Karpas-422 (cell line): Measurements from ENCODE around the gene OSGIN1. TPM values are rescaled to one million over a fixed set of nuclear protein-coding genes. Genes with fewer than 3 reads are reported as not detected.
"Not testable (repeated sequence)": the region's sequence is repeated elsewhere in the genome, so short reads cannot be mapped to it uniquely, and the experiment has no call there.

Experiments used
- DNase-seq: peaks from one replicate; pipeline ENCODE4 v3.0.0-alpha.2; 2015
- H2AFZ ChIP-seq: fragments of 200-600 bp; sonication (generic); 2 replicates; pipeline ENCODE4 v1.6.1; 2014; ENCODE audit warnings: antibody characterized with exemption, low read length, mixed read lengths
- H3K27ac ChIP-seq: fragments of 200-600 bp; sonication (generic); 2 replicates; pipeline ENCODE4 v1.5.1; 2014; ENCODE audit warnings: mild to moderate bottlenecking, low read length, moderate library complexity
- H3K27me3 ChIP-seq: fragments of 200-600 bp; sonication (generic); 2 replicates; pipeline ENCODE4 v1.6.1; 2014; ENCODE audit warnings: low read length, mixed read lengths
- H3K36me3 ChIP-seq: fragments of 200-600 bp; sonication (generic); 2 replicates; pipeline ENCODE4 v1.6.1; 2014; ENCODE audit warnings: low read length, mixed read lengths; ENCODE audit not compliant: insufficient read depth
- H3K4me1 ChIP-seq: fragments of 200-600 bp; sonication (generic); 2 replicates; pipeline ENCODE4 v1.6.1; 2014; ENCODE audit warnings: mild to moderate bottlenecking, low read length, mixed read lengths
- H3K4me2 ChIP-seq: fragments of 200-600 bp; sonication (generic); 2 replicates; pipeline ENCODE4 v1.6.1; 2014; ENCODE audit warnings: low read length, low read depth, mild to moderate bottlenecking; ENCODE audit not compliant: poor library complexity, severe bottlenecking
- H3K4me3 ChIP-seq: fragments of 200-600 bp; sonication (generic); 2 replicates; pipeline ENCODE4 v1.5.1; 2014; ENCODE audit warnings: mild to moderate bottlenecking, antibody characterized with exemption, low read length, mixed read lengths
- H3K79me2 ChIP-seq: fragments of 200-600 bp; sonication (generic); 2 replicates; pipeline ENCODE4 v1.6.1; 2014; ENCODE audit warnings: mild to moderate bottlenecking, low read length, mixed read lengths
- H3K9ac ChIP-seq: fragments of 200-600 bp; sonication (generic); 2 replicates; pipeline ENCODE4 v1.6.0; 2014; ENCODE audit warnings: low read length
- H3K9me2 ChIP-seq: fragments of 200-600 bp; sonication (generic), shearing (Covaris generic); replicated peaks from 2 replicates; pipeline ENCODE4 v1.6.0; 2014; ENCODE audit warnings: mild to moderate bottlenecking, low read length, moderate library complexity; ENCODE audit not compliant: insufficient read depth
- H3K9me3 ChIP-seq: fragments of 300-700, 200-600 bp; sonication (generic); 2 replicates; pipeline ENCODE4 v1.6.1; 2014; ENCODE audit warnings: low read length, mixed read lengths
- H4K20me1 ChIP-seq: fragments of 200-600 bp; sonication (generic); 2 replicates; pipeline ENCODE4 v1.6.1; 2014; ENCODE audit warnings: mild to moderate bottlenecking, antibody characterized with exemption, low read length, low read depth; ENCODE audit not compliant: insufficient read depth
- total RNA-seq: library from RNA; depleted of rRNA; stranded (reverse); fragments of >200 nt; shearing (Covaris generic); gene quantifications from 2 replicates; pipeline ENCODE4 v1.2.3, GENCODE V29; 2014; ENCODE audit warnings: low replicate concordance

The OSGIN1 gene
- total RNA-seq, 1 experiment from 2014 or later, result not detected

DNA sequence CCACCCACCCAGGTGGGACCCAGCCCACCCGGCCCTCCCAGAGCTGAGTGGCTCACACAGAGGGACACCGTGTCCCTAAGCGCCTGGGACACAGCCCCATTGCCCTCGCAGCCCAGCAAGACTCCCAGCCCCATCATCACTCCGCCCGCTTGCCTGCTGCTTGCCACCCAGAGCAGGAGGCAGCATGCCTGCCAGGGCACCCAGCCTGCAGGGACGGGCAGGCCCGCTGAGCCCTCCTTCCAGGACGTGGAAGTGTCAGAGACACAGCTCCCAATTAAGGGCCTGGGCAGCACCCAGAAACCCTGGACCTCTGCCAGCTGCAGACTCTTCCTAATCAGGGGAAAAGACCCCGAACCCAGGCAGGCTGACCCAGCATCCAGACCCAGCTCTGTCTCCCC lies 17.2 kb upstream of the OSGIN1 start:
- no peak for DNase-seq
- H3K79me2 ChIP-seq, result no peaks in the 10 kb centered on the region
- no peak overlapping the region for H3K4me3 ChIP-seq
- no peak overlapping the region for H3K27ac ChIP-seq
- no peak overlapping the region for H3K9ac ChIP-seq
- H3K4me2 ChIP-seq, result no peak overlapping the region
- H3K36me3 ChIP-seq, result no peaks in the 10 kb centered on the region
- no peaks in the 10 kb centered on the region for H3K9me3 ChIP-seq
- no peaks in the 10 kb centered on the region for H4K20me1 ChIP-seq
- H3K9me2 ChIP-seq, result no peaks in the 10 kb centered on the region
- no peaks in the 10 kb centered on the region for H3K27me3 ChIP-seq
- no peaks in the 10 kb centered on the region for H3K4me1 ChIP-seq
- H2AFZ ChIP-seq, result no peak overlapping the region

DNA sequence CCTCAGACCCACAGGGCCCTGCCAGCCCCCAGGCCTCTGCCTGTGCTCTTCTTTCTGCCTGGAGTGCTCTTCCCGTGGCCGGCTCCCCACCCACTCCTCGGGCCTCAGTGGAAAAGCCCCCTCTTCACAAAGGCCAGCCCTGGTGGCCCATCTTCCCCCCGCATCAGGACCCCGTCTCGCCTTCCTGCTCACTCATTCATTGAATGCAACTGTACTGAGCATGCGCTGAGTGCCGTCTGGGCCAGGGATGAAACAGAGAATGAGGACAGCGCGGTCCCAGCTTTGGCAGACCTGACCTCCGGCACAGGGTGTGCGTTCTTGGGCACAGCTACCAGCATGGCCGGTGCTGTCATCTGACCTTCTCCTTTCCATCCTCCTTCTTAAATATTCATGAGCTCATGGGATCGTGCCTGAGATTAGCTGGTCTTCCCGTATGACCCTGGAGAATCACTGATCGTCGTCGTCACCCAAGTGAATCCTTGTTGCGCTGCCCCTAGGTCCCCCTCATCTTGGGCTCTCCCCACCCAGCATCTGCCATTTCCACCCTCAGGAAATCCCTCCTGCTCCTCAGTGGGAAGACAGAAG lies 16.4 kb upstream of the OSGIN1 start:
- H3K9ac ChIP-seq, result no peak overlapping the region
- no peaks in the 10 kb centered on the region for H3K9me3 ChIP-seq
- H3K27ac ChIP-seq, result no peak overlapping the region
- H3K9me2 ChIP-seq, result no peaks in the 10 kb centered on the region
- no peak overlapping the region for H3K4me2 ChIP-seq
- no peaks in the 10 kb centered on the region for H3K79me2 ChIP-seq
- no peaks in the 10 kb centered on the region for H3K27me3 ChIP-seq
- H2AFZ ChIP-seq, result no peak overlapping the region
- H3K4me1 ChIP-seq, result no peaks in the 10 kb centered on the region
- no peaks in the 10 kb centered on the region for H3K36me3 ChIP-seq
- no peaks in the 10 kb centered on the region for H4K20me1 ChIP-seq
- DNase-seq, result no peak
- no peak overlapping the region for H3K4me3 ChIP-seq

DNA sequence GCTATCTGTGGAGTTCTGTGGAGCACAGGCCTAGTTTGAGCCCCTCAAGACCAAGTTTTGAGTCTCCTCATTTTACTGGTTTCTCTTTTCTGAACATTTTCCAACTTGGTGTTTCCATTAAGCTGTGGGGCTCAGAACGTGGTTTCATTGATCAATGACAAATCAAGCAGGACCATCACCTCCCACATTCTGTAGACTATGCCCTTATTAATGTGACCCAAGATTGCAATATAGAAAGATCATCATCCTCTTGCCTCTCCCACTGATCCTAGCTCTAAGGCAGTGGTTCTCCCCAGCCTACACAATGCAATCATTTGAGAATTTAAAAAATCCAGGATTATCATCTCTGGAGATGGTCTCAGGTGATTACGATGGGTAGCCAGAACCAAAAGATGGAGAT lies 15.8 kb upstream of the OSGIN1 start:
- no peak for DNase-seq
- Histone ChIP-seq H3K9me2 (no peaks in the 10 kb centered on the region), H3K4me2 (no peak overlapping the region), H3K4me3 (no peak overlapping the region), H3K79me2 (no peaks in the 10 kb centered on the region), H3K4me1 (no peaks in the 10 kb centered on the region), H3K27me3 (no peaks in the 10 kb centered on the region), H3K36me3 (no peaks in the 10 kb centered on the region), H3K9ac (no peak overlapping the region), H4K20me1 (no peaks in the 10 kb centered on the region), H3K9me3 (no peaks in the 10 kb centered on the region), H3K27ac (no peak overlapping the region), H2AFZ (no peak overlapping the region)

DNA sequence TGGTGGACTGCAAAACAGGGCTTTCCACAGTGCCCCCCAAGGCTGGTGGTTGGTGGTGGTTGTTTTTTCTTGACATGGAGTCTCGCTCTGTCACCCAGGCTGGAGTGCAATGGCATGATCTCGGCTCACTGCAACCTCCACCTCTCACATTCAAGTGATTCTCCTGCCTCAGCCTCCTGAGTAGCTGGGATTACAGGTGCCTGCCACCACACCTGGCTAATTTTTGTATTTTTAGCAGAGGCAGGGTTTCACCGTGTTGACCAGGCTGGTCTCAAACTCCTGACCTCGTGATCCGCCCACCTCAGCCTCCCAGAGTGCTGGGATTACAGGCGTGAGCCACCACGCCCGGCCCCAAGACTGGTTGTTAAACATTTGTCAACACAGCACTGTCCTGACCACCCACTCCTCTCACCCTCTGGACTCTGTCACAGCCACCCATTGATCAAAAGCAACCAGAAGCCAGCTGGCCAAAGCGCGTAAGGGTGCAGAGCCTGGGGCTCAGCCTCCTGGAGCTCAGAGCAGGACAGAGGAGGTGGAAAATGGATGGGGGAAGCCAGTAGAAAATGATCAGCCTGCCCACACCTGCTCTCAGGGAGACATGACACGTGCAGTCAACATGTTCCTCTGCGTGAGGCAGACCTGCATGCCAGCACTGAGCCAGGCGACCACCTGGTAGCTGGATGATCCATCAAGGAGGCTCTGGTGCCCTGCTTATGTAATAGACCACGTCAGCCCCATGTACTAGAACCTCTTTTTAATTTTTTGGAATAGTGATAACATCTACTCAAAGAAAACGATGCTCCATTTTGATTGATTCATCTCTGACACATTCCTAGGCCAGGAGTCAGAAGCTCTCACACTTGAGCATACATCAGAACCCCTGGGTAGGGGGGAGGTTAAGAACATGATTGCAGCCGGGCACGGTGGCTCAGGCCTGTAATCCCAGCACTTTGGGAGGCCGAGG lies 14.8 kb upstream of the OSGIN1 start:
- Histone ChIP-seq H3K4me3 (no peak overlapping the region), H3K4me1 (no peaks in the 10 kb centered on the region), H3K36me3 (no peaks in the 10 kb centered on the region), H3K9me2 (no peaks in the 10 kb centered on the region), H2AFZ (no peak overlapping the region), H3K9me3 (no peaks in the 10 kb centered on the region), H4K20me1 (no peaks in the 10 kb centered on the region), H3K27ac (no peak overlapping the region), H3K27me3 (no peaks in the 10 kb centered on the region), H3K4me2 (no peak overlapping the region), H3K79me2 (no peaks in the 10 kb centered on the region), H3K9ac (no peak overlapping the region)
- DNase-seq, result no peak

DNA sequence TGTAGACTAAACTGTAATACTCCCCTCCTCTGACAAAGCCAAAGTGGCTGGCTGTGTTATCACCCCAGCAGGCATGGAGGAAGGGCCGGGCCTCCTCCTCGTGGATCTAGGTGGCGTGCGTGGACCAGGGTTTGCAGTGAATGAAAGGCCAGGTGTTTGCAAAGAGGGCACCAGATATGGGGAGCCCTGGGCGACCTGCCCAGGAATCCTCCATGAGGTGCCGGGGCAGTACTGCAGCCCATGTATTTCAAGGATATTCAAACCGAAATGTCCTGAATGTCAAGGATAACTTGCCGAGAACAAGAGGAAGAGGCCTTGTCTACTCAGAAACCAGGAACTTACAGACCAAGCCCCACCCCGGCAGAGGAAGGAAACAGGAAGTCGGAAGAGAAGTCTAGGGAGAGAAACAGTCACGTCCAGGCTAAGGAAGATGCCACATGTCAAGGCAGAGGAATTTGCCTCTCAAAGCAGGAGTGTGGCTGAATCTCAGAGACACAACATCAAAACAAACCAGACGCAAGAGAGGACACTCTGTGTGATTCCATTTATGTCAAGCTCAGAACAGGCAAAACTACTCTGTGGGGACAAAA lies 13.7 kb upstream of the OSGIN1 start:
- Histone ChIP-seq H3K9me3 (no peaks in the 10 kb centered on the region), H3K36me3 (no peaks in the 10 kb centered on the region), H4K20me1 (0 out of 2 replicates have a peak, but pooled peaks cover 3% of the 10 kb centered on the region), H3K27me3 (no peaks in the 10 kb centered on the region), H3K4me1 (no peaks in the 10 kb centered on the region), H3K9ac (no peak overlapping the region), H3K4me3 (no peak overlapping the region), H3K4me2 (no peak overlapping the region), H3K79me2 (no peaks in the 10 kb centered on the region), H3K27ac (no peak overlapping the region), H3K9me2 (no peaks in the 10 kb centered on the region), H2AFZ (no peak overlapping the region)
- no peak for DNase-seq

DNA sequence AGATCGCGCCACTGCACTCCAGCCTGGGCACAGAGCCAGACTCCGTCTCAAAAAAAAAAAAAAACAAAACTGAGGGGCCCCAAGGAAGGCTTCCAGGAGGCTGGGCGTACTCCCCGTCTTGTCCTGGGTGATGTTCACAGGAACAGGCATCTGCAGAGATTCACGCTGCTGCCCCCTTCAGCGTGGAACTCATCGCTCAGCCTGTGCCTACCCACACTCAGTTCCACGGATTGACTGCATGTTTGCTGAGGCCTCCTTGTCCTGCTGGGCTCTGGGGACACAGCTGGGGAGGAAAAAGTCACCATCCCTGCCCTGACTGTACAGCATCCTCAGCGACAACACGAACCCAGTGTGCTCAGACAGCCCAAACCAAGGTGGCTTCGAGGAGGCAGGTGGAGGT lies 12.9 kb upstream of the OSGIN1 start:
- Histone ChIP-seq H3K27ac (no peak overlapping the region), H3K36me3 (no peaks in the 10 kb centered on the region), H3K27me3 (no peaks in the 10 kb centered on the region), H3K79me2 (no peaks in the 10 kb centered on the region), H3K4me2 (no peak overlapping the region), H2AFZ (no peak overlapping the region), H3K9me2 (no peaks in the 10 kb centered on the region), H4K20me1 (0 out of 2 replicates have a peak, but pooled peaks cover 3% of the 10 kb centered on the region), H3K4me3 (no peak overlapping the region), H3K9me3 (no peaks in the 10 kb centered on the region), H3K4me1 (no peaks in the 10 kb centered on the region), H3K9ac (no peak overlapping the region)
- DNase-seq, result no peak

DNA sequence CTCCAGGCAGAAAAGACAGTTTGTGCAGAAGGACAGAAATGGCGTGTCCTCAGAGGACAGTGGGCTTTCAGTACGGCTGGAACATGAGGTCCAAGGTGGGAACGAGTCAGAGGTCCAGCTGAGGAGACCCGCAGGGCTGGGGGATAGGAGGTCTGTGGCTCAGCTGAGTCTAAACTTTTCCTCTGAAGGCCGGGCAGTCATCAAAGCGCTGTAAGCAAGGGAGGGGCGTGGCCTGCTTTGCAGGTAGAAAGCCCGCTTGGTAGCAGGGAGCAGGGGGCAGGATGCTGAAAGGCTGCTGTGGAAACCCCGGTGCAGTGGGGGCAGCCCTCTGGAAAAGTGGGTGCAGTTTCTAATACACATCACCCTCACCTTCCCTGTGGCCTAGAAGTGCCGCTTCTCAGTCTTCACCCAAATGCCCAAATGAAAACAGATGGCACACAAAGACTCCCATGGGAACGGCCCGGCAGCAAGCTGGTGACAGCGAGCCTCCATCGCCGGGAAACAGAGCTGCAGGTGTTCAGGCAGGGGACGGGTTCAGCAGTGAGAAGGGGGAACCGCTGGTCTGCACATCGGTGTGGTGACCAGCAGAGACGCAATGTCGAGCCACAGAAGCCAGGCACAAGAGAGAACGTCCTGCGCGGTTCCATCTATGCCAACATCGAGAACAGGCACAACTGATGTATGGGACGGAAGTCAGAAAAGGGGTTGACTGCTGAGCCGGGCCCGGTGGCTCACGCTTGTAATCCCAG lies 12.2 kb upstream of the OSGIN1 start:
- no peaks in the 10 kb centered on the region for H3K79me2 ChIP-seq
- H3K4me3 ChIP-seq, result no peak overlapping the region
- H3K9me2 ChIP-seq, result no peaks in the 10 kb centered on the region
- no peak overlapping the region for H3K27ac ChIP-seq
- no peak overlapping the region for H2AFZ ChIP-seq
- no peaks in the 10 kb centered on the region for H3K4me1 ChIP-seq
- no peak for DNase-seq
- no peak overlapping the region for H3K4me2 ChIP-seq
- no peak overlapping the region for H3K9ac ChIP-seq
- no peaks in the 10 kb centered on the region for H3K36me3 ChIP-seq
- H3K9me3 ChIP-seq, result no peaks in the 10 kb centered on the region
- no peaks in the 10 kb centered on the region for H3K27me3 ChIP-seq
- 0 out of 2 replicates have a peak, but pooled peaks cover 3% of the 10 kb centered on the region for H4K20me1 ChIP-seq

DNA sequence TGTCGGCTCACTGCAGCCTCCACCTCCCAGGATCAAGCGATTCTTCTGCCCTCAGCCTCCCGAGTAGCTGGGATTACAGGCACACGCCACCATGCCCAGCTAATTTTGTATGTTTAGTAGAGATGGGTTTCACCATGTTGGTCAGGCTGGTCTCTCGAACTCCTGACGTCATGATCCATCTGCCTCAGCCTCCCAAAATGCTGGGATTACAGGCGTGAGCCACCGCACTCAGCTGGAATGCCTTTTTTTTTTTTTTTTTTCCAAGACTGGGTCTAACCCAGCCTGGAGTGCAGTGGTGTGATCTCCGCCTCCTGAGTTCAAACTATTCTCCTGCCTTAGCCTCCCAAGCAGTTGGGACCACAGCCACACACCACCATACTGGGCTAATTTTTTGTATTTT lies 11.5 kb upstream of the OSGIN1 start:
- H4K20me1 ChIP-seq, H3K27ac ChIP-seq, H3K4me3 ChIP-seq, H3K79me2 ChIP-seq, H3K9me3 ChIP-seq, H3K9ac ChIP-seq, H3K36me3 ChIP-seq, DNase-seq, H3K4me2 ChIP-seq, H3K27me3 ChIP-seq, H2AFZ ChIP-seq, H3K4me1 ChIP-seq, H3K9me2 ChIP-seq: not testable (repeated sequence)
